ENCODE results near the gene CADM4.

Gene CADM4

GRCh38 chr19:43582495-43582894 lies 57.2 kb downstream of the CADM4 start:
- no peak for DNase-seq (ENCODE audit: low spot score)

DNA sequence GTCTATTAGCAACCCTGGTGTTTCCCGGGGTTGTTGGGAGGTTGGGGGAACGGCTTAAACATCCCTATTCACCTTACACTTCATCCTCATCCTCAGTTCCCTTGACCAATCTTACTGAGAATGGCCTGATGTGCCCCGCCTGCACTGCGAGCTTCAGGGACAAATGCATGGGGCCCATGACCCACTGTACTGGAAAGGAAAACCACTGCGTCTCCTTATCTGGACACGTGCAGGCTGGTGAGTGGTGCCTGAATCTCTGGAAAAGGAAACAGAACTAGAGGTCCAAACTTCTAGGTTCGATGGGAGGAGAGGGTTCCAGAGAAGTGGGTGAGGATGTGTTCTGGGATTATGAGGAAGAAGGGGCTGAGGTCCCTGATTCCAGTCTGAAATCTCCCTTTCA lies 58.2 kb downstream of the CADM4 start:
- no peak for DNase-seq (ENCODE audit: low spot score)

DNA sequence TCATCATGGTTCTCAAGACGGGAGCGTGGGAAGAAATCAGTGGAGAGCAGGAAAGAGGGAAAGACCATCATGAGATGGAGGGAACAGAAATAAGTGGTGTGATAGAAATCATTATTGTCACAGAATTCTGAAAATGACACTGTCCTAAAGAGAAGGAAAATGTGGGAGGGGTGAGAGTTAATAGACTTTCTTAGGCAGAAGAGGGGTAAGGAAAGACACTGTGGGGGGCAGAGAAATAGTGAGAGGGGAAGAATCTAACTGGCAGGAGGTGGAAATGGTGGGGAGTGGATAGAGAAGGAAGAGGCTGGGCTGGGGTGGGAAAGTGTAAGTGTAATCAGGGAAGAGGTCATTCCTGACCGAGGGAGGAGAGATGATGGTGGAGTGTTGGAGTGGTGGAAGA lies 60.9 kb downstream of the CADM4 start:
- no peak for DNase-seq (ENCODE audit: low spot score)

- DNase-seq (ENCODE audit: low spot score), result no peak
Observed at GRCh38 chr19:43575955-43576878, 63.4 kb downstream of the CADM4 start.

DNA sequence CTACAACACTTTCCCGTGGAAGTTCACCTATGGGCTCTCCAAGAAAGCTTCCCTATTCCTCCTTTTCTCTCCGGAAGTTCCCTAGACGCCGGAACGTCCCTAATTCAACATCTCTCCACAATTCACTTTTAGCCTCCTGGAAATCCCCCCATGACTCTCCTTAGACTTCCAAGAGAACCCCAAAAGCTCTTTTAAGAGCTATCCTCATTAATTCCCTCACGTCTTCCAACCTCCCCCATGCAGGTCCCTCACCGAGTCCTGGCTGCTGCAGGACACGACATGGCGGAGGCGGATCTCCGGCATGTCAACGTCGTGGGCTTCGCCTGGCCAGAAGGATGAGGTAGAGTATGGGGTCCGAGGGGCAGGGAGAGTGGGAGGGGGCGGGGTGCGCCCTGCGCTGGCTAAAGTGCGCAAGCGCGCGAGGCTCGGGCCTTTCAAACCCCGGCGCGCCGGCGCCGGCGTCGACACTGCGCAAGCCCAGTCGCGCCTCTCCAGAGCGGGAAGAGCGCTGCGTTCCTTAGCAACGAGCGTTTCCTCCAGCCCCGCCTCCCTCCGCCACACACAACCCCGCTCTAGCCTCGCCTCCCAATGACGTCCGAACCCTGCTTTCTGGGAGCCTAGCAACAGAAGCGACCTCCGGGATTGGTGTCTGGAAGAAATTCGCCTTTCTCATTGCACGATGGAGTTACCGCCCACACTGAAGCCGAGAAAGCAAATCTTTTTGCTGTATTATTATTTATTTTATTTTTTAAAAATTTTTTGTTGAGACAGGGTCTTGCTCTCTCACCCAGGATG lies 64.3 kb downstream of the CADM4 start, which contains the start of the genes PINLYP and XRCC1:
Gene PINLYP (plus strand): TSS at position 646 of the 795 bp plus-strand sequence. CDS start 1,391 bp downstream, outside the sequence.
Gene XRCC1 (minus strand): TSS at position 372 of the 795 bp plus-strand sequence. CDS start 69 bp downstream, at position 303.
- peak; percentile 99 for DNase-seq (ENCODE audit: low spot score)

DNA sequence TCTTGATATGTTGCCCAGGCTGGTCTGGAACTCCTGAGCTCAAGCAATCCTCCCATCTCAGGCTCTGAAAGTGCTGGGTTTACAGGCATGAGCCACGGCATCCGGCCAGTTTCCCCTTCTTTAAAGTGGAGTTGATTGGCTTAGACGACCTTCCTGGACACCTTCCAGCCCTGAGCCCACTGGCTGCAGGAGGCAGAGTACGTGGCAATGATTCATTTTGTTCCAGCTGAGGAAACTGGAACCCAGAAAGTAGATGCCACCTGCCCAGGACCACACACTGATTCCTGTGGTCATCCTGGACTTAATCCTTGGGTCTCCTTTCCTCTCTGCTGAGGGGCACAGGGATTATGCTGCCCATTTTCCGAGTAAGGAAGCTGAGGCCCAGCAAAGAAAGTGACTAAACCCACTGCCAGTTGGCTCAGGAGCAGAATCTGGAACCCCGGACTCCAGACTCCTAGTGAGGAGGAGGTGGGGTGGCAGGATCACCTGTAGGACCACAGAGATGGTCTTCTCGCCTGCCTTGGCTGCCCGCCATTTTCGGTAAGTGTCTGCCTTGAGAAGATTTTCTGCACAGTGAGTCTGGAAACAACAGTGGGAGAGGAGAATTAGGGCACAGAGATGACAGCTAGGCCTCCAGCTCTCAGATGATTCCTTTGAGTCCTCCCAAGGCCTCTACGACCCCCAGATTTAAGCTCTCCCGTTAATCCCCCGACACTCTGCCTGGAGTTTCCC lies 65.1 kb downstream of the CADM4 start:
- no peak for DNase-seq (ENCODE audit: low spot score)
